NCI-H82 treated with DMSO at 0.1 percent for 48 hours (cell line): ENCODE data around the gene SNRNP48.
A peak's percentile ranks its signal among the peaks of the same experiment; 100 is the strongest.

Experiments used
- DNase-seq: peaks from one replicate; lab custom pipeline; 2025; ENCODE audit not compliant: unreplicated experiment; lab: John Stamatoyannopoulos, UW

Gene SNRNP48, protein sequence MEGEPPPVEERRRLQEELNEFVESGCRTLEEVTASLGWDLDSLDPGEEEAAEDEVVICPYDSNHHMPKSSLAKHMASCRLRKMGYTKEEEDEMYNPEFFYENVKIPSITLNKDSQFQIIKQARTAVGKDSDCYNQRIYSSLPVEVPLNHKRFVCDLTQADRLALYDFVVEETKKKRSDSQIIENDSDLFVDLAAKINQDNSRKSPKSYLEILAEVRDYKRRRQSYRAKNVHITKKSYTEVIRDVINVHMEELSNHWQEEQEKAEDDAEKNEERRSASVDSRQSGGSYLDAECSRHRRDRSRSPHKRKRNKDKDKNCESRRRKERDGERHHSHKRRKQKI

DNA sequence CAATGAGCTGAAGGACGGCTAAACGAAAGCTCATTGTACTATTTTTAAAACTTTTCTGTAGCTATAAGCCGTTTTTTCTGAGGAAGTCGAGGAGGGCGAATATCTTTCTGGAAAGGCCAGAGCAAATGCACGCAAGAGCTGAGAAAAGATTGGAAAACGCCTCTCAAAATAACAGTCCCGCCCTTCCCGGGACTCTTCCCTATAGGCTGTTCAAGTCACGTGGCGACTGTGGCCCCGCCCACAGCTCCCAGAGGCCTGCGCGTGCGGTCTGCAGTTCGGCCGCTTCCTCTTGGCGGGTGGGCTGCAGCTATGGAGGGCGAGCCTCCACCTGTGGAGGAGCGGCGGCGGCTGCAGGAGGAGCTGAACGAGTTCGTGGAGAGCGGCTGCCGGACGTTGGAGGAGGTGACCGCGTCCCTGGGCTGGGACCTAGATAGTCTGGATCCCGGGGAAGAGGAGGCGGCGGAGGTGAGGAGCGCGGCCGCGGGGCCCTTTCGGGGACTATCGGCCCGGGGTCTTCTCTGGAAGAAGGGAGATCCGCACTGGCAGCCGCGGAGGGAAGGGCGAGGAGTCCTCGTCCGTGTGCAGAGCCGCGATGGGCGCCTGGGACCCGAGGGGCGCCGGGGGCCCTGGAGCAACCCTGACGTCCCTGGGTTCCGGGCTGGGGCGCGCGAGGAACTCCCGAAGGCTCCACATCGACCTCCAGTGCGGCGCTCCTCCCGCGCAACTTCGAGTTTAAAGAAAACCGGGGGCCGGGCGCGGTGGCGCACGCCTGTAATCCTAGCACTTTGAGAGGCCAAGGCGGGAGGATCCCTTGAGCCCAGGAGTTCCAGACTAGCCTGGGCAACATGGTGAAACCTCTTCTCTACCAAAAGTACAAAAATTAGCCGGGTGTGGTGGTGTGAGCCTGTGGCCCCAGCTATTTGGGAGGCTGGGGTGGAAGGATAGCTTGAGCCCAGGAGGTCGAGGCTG lies at the start of gene SNRNP48:
SNRNP48 (plus strand) TSS at position 250 of the 969 bp plus-strand sequence; CDS start at position 310, 60 bp downstream.
- peak; percentile 81 for DNase-seq

DNA sequence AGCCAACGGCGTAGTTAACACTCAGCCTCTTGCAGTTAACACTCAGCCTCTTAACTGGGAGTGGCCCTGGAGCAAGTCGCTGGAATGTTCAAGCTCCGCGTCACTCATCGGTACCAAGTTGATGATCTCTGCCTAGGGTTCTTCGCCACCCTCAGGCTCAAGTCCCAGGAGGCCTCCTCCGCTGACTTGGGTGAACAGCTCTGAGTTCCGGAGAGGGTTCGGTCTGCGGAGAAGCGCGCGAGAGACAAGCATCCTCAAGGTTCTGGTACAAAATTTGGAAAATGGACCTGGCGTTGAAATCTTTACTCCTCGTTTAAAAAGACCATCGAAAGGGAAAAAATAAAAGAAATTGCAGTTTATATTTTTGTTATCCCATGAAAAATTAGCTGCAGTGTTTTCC lies 49.4 kb upstream of the SNRNP48 start:
- no peak for DNase-seq

- DNase-seq = no peak
These were observed 48.6 kb upstream of the SNRNP48 start, which contains the start of gene DSP for GRCh38 chr6:7541175-7542064. Gene DSP, plus strand, starts transcription at chr6:7541671. Its CDS starts 245 bp downstream, at chr6:7541916.

GRCh38 chr6:7542065-7542873 lies 47.7 kb upstream of the SNRNP48 start:
- no peak for DNase-seq

DNA sequence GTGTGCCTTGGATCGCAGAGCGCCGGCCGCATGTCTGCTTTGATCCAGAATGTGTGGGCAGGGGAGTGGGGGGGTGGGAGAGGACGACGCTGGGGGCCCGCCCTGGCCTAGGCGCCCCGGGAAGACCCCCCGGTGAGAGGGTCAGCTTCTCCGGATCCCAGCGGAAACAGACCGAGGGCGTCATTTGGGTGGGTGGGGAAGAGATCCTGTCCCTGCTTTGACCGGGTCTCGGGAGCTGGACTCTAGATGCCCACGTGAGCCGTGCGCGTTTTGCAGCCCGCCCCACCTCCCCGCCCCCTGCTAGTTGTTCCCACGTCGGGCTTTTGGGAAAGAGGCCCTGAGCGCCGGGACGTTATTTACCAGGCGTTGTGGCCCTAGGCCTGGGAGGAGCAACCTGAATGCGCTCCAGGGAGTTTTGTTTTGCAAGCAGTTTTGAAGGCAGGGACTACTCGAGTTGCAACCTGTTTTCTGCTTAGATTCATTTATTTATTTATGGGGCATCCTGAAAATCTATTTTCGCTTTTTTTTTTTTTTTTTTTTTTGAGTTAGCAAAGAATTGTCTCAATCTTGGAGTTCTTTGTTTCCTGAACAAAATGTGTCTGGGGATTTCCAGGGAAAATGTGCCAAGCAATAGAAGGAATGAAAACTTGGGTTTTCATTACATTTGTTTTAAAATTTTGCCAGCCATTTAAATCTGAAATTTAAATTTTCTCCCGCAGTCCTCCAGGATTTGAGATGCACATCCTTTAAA lies 46.9 kb upstream of the SNRNP48 start:
- no peak for DNase-seq

DNA sequence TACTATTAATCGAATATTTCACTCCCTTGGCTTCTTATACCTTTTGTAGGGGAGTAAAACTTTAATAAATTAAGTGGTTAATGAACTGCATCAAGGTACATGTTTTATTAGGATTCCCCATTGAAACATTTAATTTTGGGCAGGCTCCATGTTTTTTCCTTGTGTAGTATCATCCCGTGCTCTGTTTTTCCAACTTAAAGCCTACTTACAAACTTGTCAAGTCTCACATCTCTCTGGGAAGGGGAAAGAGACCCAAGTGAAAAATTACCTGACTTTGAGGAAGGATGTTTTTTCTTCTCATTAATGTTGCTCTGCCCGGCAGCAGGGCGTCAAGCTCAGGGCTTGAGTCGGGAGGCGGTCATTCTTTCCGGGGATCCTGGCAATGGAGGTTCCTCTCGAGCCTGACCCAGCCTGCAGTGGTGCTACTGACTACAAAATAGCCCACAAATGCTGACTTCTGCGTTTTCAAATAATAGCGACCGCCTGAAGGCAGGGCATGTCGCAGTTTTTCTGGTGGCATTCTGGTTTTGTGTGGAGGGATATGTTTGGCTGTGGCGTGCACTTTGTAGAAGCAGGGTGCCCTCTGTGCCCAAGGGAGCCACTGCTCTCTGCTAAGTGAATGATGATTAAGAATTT lies 46.1 kb upstream of the SNRNP48 start:
- DNase-seq = no peak

DNA sequence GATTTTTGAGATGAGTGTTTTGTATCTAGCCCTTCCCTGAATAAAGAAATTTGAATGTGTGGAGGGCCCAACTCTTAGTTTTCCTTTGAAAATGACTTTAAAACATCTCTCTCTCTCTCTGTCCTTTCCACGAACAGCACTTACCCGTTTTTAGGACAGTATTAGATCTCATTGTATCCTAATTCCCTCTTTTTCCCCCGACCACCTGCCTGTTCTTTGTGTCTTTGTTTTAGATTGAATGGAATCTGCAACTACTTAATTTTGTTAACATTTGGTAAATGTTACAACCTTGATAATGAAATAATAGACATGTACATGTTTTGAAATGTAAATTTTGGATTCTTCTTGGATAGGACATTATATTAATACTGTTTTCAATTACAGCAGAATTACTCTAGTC lies 45.4 kb upstream of the SNRNP48 start:
- no peak for DNase-seq

DNA sequence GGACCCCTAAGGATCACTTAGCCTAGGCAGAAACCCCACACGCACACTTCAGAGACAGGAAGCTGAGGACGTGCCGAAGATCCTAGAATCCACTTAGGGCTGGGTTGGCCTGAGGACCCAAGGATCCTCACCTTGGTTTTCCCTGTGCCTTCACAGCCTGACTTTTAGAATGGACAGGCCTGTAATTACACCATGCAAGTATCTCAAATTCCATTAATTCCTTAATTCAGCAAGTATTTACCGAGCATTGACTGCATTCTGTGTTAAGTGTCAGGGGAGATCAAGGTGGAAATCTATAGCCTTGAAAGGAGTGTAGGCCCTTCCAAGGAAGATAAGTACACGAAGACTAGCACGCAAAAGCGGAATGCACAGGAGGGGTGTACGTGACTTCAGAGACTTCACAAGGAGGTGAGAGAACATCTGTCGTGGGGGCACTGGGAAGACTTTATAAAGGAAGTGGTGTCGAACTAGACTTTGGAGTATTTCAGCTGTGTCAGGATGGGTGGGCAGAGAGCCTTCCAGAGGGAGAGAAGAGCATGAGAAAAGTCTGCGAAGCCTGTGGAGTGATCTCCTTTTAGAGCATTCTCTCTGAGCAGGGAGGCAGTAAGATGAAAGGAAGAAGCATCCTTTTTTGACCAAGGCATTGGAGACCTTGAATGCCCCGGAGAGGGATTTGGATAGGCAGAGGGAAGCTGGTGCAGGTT lies 44.5 kb upstream of the SNRNP48 start:
- DNase-seq = no peak

GRCh38 chr6:7546020-7546369 lies 44.0 kb upstream of the SNRNP48 start:
- no peak for DNase-seq

GRCh38 chr6:7546383-7546782 lies 43.6 kb upstream of the SNRNP48 start:
- DNase-seq = no peak

- DNase-seq = no peak
These were observed 43.1 kb upstream of the SNRNP48 start for GRCh38 chr6:7546896-7547295.

GRCh38 chr6:7547315-7547714 lies 42.7 kb upstream of the SNRNP48 start:
- no peak for DNase-seq

- DNase-seq = no peak
These were observed 39.6 kb upstream of the SNRNP48 start for GRCh38 chr6:7550433-7550801.

GRCh38 chr6:7554533-7555275 lies 35.3 kb upstream of the SNRNP48 start:
- DNase-seq = no peak

DNA sequence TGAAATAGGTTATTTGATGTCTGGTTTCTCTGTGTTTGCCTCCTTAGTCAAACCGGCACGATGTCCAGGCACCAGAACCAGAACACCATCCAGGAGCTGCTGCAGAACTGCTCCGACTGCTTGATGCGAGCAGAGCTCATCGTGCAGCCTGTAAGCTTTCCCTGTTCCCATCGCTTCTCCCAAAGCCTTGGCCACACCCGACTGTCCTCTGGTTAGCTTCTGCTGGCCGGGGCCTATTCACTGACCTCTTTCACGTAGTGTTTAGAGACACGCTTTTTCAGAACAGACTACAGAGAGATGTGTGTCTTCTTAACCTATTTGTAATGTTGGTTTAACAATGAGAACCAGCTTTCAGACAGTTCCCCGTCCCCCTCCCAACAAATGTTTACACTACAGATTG lies 34.3 kb upstream of the SNRNP48 start:
- DNase-seq = no peak

DNA sequence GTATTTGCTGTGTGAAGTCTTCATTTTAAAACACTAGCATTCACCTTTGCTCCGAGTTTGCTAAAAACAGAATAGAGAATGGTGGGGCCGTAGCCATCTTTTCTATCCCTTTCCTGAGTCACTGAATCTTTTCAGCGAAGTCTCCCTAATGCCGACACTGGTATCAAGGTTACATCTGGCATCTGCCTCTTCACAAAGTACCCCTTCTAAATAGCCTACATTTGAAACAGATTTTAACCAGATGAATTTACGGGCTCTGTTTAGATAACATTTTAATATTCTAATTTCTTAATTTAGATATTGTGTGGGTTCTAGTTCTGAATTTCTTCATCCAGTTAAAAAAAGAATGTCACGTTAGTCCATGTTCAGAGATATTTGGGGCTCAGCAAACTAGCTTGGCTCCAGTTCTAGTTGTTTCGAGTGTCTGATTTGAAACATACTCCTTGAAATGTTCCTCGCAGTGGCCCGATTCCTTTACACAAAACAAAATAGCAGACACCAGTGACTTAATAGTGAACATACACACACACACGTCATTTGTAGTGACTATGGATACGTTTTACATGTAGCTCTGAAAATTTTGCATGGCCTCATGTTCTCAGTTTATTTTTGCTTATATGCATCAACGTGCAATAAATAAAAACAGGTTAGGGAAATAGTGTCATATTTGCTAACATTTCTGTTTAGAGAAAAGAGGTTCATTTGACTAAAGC lies 33.4 kb upstream of the SNRNP48 start:
- DNase-seq = no peak

GRCh38 chr6:7557652-7558051 lies 32.3 kb upstream of the SNRNP48 start:
- no peak for DNase-seq
